Breast epithelium (tissue), 4 donors: ENCODE measurements around the gene RFLNA. TPM values are rescaled to one million over a fixed set of nuclear protein-coding genes. Genes with fewer than 3 reads are reported as not detected.

Source experiments
- DNase-seq, 2 donors: peaks; one replicate each; pipeline ENCODE4 v3.0.0-alpha.2; 2019; ENCODE audit warnings: low spot score in 2 of 2
- H3K27ac ChIP-seq, 2 donors: fragments of 200-600 bp; sonication (generic) in 1 of 2; one replicate each; pipeline ENCODE4 v1.5.1; 2016 to 2019; ENCODE audit warnings: mild to moderate bottlenecking in 1 of 2
- H3K27me3 ChIP-seq, 2 donors: fragments of 200-600 bp; sonication (generic) in 1 of 2; one replicate each; pipeline versions ENCODE4 v1.5.1 to v1.6.0; 2017 to 2019; ENCODE audit warnings: control low read depth in 1 of 2, mild to moderate bottlenecking in 1 of 2
- H3K36me3 ChIP-seq: fragments of 200-600 bp; one replicate; pipeline ENCODE4 v1.5.1; 2019
- H3K4me1 ChIP-seq, 2 donors: fragments of 200-600 bp; sonication (generic); one replicate each; pipeline ENCODE4 v1.5.1; 2016 to 2019; ENCODE audit warnings: control low read depth in 1 of 2
- H3K4me3 ChIP-seq, 3 donors: fragments of 200-600 bp; sonication (generic); 1 replicate in 2 of 3; 2 replicates in 1 of 3; pipeline ENCODE4 v1.5.1; 2016 to 2019; ENCODE audit warnings: mild to moderate bottlenecking in 3 of 3, moderate library complexity in 2 of 3
- H3K9me3 ChIP-seq, 2 donors: fragments of 200-600 bp; sonication (generic) in 1 of 2; one replicate each; pipeline ENCODE4 v1.5.1; 2016 to 2019; ENCODE audit warnings: control low read depth in 1 of 2
- POLR2A ChIP-seq: fragments of 450-650 bp; IDR thresholded peaks from one replicate; pipeline ENCODE4 v1.6.1; 2016; ENCODE audit warnings: antibody characterized with exemption, mild to moderate bottlenecking, moderate library complexity
- POLR2AphosphoS5 ChIP-seq, 3 donors: sonication (generic); formaldehyde crosslinking; IDR thresholded peaks; one replicate each; pipeline ENCODE4 v1.6.1; 2017; ENCODE audit warnings: antibody characterized with exemption in 3 of 3
- intact Hi-C: fragments of 100-400 bp; cut with DNase I; formaldehyde crosslinking; loops from one replicate; pipeline ENCODE4 v1.15.1; 2023; ENCODE audit warnings: low total_unique reads
- total RNA-seq, 3 donors: library from RNA; depleted of rRNA; stranded (reverse); fragments of >200 nt; gene quantifications; one replicate each; pipeline ENCODE4 v1.1.0, GENCODE V29; 2016
- TF ChIP-seq, protein P1 (sequence below), 3 donors: fragments of 450-650 bp; IDR thresholded peaks; one replicate each; pipeline ENCODE4 v1.5.1; 2016 to 2017; ENCODE audit warnings: antibody characterized with exemption in 3 of 3, mild to moderate bottlenecking in 3 of 3, moderate library complexity in 3 of 3

RFLNA gene
- total RNA-seq, 3 donors from 2014 or later: 1.3 to 11.4 TPM; not detected in 1

DNA sequence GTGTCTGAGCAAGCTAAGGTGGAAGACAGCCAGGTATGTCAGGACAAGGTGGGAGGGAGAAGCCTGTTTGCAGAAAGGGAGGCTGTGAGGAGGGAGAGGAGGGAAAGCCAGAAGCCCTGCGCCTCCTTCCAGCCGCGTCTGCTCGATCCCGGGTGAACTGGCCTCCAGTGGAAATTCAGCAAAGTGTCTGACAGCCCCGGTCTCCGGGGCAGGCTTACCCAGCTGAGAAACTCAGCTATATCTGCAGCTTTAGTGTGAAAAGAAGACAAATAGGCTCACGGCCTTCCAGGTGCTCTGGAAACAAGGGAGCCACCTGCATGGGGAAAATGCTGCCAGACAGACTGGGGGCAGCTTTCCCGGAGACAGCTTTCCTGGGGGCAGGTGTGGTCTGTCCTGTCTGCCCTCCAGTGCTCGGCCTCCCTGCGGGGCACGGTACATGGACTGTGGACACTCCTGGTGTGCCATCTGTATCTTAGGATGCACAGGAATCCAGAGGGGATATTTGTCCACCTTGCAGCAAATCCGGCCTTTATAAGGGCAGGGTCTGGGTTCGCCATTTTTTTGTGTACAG lies 6.3 kb downstream of the RFLNA start:
- intact Hi-C loops: no loop called here
- H3K27ac ChIP-seq: no peak overlapping the region
- no peaks in the 10 kb centered on the region for H3K36me3 ChIP-seq
- no peak overlapping the region for H3K4me3 ChIP-seq
- peaks cover 0 to 7% of the 10 kb centered on the region in 2 donors for H3K27me3 ChIP-seq
- H3K9me3 ChIP-seq: no peaks in the 10 kb centered on the region
- DNase-seq: no peak
- TF ChIP-seq POLR2A (no peak), POLR2AphosphoS5 (IDR thresholded peaks at IDR 0.05) (no peak)
- TF ChIP-seq, protein P1, sequence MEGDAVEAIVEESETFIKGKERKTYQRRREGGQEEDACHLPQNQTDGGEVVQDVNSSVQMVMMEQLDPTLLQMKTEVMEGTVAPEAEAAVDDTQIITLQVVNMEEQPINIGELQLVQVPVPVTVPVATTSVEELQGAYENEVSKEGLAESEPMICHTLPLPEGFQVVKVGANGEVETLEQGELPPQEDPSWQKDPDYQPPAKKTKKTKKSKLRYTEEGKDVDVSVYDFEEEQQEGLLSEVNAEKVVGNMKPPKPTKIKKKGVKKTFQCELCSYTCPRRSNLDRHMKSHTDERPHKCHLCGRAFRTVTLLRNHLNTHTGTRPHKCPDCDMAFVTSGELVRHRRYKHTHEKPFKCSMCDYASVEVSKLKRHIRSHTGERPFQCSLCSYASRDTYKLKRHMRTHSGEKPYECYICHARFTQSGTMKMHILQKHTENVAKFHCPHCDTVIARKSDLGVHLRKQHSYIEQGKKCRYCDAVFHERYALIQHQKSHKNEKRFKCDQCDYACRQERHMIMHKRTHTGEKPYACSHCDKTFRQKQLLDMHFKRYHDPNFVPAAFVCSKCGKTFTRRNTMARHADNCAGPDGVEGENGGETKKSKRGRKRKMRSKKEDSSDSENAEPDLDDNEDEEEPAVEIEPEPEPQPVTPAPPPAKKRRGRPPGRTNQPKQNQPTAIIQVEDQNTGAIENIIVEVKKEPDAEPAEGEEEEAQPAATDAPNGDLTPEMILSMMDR (IDR thresholded peaks at IDR 0.05): no peak
- no peaks in the 10 kb centered on the region for H3K4me1 ChIP-seq

GRCh38 chr12:124302241-124302806 lies 7.4 kb downstream of the RFLNA start:
- no peak for DNase-seq
- peaks cover 0 to 7% of the 10 kb centered on the region in 2 donors for H3K27me3 ChIP-seq
- H3K4me1 ChIP-seq: no peaks in the 10 kb centered on the region
- H3K36me3 ChIP-seq: no peaks in the 10 kb centered on the region
- H3K4me3 ChIP-seq: no peak overlapping the region
- TF ChIP-seq POLR2A (no peak), POLR2AphosphoS5 (IDR thresholded peaks at IDR 0.05) (no peak)
- TF ChIP-seq, protein P1 (IDR thresholded peaks at IDR 0.05): no peak
- intact Hi-C loops: no loop called here
- H3K9me3 ChIP-seq: no peaks in the 10 kb centered on the region
- peak overlapping the region in 1 of 2 donors; percentile 67 for H3K27ac ChIP-seq

DNA sequence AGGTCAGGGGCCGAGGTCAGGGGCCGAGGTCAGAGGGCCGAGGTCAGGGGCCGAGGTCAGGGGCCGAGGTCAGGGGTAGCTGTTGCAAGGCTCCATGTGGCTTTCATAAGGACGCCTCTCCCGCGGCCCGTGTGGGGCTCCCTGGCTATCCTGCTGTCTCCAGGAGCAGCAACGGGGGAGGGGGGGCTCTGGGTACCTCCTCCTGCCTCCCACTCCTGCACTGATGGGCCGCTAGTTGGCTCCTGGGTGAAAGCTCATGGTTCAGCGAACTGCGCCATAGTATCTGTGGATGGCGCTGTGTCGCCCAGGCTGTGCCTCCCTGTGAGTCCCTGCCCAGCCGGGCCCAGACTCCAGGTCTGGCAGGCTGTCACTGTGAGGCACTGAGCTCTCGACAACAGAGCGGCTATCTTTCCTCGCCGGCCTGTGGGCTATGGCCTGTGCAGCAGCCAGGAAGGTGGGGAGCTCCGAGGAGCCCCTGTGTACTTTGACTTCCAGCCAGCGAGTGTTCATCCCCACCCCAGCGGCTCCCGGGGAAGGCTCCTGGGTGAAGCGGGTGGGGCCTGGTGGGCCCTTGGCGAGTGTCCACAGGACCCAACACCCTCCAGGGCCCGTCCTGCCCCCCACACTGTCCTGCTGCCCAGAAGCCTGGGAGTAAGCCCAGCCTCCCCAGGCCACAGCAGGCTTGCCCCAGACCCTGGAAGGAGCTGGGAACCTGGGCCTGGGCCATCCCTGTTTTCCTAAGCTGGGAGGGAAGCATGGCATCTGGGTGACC lies 8.1 kb downstream of the RFLNA start:
- no peaks in the 10 kb centered on the region for H3K9me3 ChIP-seq
- H3K27ac ChIP-seq: peak overlapping the region; percentile 67 to 75
- no peaks in the 10 kb centered on the region for H3K4me1 ChIP-seq
- no peak overlapping the region for H3K4me3 ChIP-seq
- no peak for TF ChIP-seq POLR2A
- TF ChIP-seq, protein P1 (IDR thresholded peaks at IDR 0.05): no peak
- TF ChIP-seq POLR2AphosphoS5 (IDR thresholded peaks at IDR 0.05): no peak
- no peak for DNase-seq
- no peaks in the 10 kb centered on the region for H3K36me3 ChIP-seq
- H3K27me3 ChIP-seq: peaks cover 0 to 7% of the 10 kb centered on the region in 2 donors
- intact Hi-C loops: no loop called here

- DNase-seq: no peak
- Histone ChIP-seq H3K9me3 (no peaks in the 10 kb centered on the region), H3K27me3 (peaks cover 0 to under 1% of the 10 kb centered on the region in 2 donors), H3K36me3 (no peaks in the 10 kb centered on the region), H3K4me3 (peak overlapping the region in 1 of 3 donors; percentile 35), H3K27ac (peak overlapping the region; percentile 67 to 75), H3K4me1 (no peaks in the 10 kb centered on the region)
- TF ChIP-seq, protein P1 (IDR thresholded peaks at IDR 0.05): no peak
- TF ChIP-seq POLR2A (no peak), POLR2AphosphoS5 (IDR thresholded peaks at IDR 0.05) (no peak)
- intact Hi-C loops: no loop called here
These were observed 8.9 kb downstream of the RFLNA start for GRCh38 chr12:124303579-124304313.
